ENCODE results near the gene PHLPP1. TPM values are rescaled to one million over a fixed set of nuclear protein-coding genes. Genes with fewer than 3 reads are reported as not detected.

Gene PHLPP1
- total and polyA plus RNA-seq, 2 donors from 2014 or later, result 2.9 to 13.0 TPM

DNA sequence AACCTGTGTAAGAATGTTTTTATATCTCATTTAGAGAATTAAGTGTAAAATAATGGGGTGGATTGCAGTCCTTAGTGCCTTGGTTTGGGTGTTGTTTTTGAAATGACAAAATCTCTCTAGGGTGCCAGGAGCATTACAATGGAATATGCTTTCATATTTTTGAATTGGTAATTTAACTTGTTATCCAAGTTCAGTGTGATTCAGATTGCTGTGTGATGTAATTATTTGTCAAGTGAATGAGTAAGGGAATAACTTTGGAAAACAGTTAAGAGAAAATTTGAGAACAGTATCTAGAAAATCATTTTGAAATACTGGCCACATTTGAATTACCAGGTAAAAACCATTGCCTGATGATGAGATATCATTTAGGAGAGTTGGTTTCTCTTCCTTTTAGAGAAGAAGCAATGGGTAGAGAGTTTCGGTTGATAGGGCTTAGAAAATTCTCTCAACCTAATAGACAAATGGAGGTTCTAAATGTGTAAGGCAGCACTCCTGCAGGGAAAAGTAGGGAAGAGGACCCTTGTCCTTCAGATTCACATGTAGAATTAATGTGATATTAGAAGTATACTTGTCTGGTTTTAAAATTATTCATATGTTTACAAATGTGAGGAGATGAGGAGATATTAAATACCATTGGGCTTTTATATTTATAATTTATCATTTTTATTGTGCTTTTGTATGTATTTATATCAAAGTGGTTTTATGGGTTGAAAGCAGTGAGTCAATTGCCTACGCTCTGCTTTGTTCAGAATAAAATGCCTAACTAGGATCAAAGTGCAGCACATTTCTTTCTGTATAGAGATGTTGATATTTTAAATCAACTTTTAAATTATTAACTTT is 124.8 kb downstream of the PHLPP1 start:
- H3K9me3 ChIP-seq (ENCODE audit: control insufficient read depth in 2 of 3, insufficient read depth in 1 of 3, low read length in 3 of 3), result no peaks in the 10 kb centered on the region
- peak; percentile 68 for FAIRE-seq

DNA sequence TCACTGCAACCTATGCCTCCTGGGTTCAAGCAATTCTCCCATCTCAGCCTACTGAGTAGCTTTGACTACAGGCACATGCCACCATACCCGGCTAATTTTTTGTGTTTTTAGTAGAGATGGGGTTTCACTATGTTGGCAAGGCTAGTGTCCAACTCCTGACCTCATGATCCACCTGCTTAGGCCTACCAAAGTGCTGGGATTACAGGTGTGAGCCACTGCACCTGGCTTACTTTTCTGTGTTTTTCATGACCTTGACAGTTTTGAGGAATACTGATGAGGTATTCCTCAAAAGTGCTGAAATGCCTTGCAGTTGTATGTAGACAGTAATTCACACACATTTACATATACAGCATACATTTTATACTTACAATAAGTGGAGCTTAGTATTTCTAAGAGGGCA is 126.1 kb downstream of the PHLPP1 start:
- intact Hi-C loops (cut with DNase I), result no loop called here
- TF ChIP-seq, protein P1, sequence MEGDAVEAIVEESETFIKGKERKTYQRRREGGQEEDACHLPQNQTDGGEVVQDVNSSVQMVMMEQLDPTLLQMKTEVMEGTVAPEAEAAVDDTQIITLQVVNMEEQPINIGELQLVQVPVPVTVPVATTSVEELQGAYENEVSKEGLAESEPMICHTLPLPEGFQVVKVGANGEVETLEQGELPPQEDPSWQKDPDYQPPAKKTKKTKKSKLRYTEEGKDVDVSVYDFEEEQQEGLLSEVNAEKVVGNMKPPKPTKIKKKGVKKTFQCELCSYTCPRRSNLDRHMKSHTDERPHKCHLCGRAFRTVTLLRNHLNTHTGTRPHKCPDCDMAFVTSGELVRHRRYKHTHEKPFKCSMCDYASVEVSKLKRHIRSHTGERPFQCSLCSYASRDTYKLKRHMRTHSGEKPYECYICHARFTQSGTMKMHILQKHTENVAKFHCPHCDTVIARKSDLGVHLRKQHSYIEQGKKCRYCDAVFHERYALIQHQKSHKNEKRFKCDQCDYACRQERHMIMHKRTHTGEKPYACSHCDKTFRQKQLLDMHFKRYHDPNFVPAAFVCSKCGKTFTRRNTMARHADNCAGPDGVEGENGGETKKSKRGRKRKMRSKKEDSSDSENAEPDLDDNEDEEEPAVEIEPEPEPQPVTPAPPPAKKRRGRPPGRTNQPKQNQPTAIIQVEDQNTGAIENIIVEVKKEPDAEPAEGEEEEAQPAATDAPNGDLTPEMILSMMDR (IDR thresholded peaks at IDR 0.05; ENCODE audit: borderline replicate concordance, extremely low read depth, insufficient read depth), result no peak
- FAIRE-seq, result no peak
- Histone ChIP-seq H3K4me3 (ENCODE audit: low read length in 3 of 3) (no peak overlapping the region), H3K36me3 (ENCODE audit: control insufficient read depth in 2 of 3, insufficient read depth in 3 of 3, low read length in 3 of 3) (no peaks in the 10 kb centered on the region), H3K4me1 (ENCODE audit: control insufficient read depth in 2 of 3, insufficient read depth in 2 of 3, low read depth in 1 of 3, low read length in 3 of 3) (peaks cover 0 to 2% (median 0%) of the 10 kb centered on the region in 3 donors), H3K27me3 (ENCODE audit: control insufficient read depth, insufficient read depth, low read length) (no peaks in the 10 kb centered on the region), H3K9ac (ENCODE audit: low read length in 3 of 3) (no peak overlapping the region), H3K9me3 (ENCODE audit: control insufficient read depth in 2 of 3, insufficient read depth in 1 of 3, low read length in 3 of 3) (no peaks in the 10 kb centered on the region), H3K27ac (ENCODE audit: low read depth in 2 of 2, low read length in 2 of 2) (no peak overlapping the region)
- no peak for DNase-seq

More for the DNA sequence above, 124.8 kb downstream of the PHLPP1 start:
- H3K4me1 ChIP-seq (ENCODE audit: control insufficient read depth in 2 of 3, insufficient read depth in 2 of 3, low read depth in 1 of 3, low read length in 3 of 3), result peaks cover 0 to 2% (median 0%) of the 10 kb centered on the region in 3 donors
- TF ChIP-seq, protein P1 (IDR thresholded peaks at IDR 0.05; ENCODE audit: borderline replicate concordance, extremely low read depth, insufficient read depth), result no peak
- H3K4me3 ChIP-seq (ENCODE audit: low read length in 3 of 3), result no peak overlapping the region
- H3K36me3 ChIP-seq (ENCODE audit: control insufficient read depth in 2 of 3, insufficient read depth in 3 of 3, low read length in 3 of 3), result no peaks in the 10 kb centered on the region
- H3K9ac ChIP-seq (ENCODE audit: low read length in 3 of 3), result no peak overlapping the region
- intact Hi-C loops (cut with DNase I), result no loop called here
- no peaks in the 10 kb centered on the region for H3K27me3 ChIP-seq (ENCODE audit: control insufficient read depth, insufficient read depth, low read length)
- no peak for DNase-seq
- H3K27ac ChIP-seq (ENCODE audit: low read depth in 2 of 2, low read length in 2 of 2), result no peak overlapping the region

DNA sequence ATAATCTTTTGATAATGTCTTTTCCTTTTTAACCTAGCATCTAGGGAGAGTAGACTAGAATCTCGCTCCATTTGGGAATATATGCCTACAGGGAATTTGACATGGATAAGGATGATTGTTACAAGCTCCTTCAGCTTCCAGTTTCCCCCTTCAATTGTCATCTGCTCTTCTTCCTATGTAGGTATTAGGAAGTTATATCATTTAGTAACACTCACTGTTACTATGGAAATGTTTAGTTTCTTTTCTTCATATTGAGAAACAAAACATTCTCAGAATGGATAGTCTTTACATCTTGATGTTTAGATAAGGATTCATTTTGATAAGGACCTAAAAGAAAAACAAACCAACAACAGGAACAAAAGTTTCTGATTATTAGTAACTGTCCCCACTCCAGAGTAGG is 127.6 kb downstream of the PHLPP1 start:
- Histone ChIP-seq H3K4me1 (ENCODE audit: control insufficient read depth in 2 of 3, insufficient read depth in 2 of 3, low read depth in 1 of 3, low read length in 3 of 3) (peaks cover 0 to 2% (median 0%) of the 10 kb centered on the region in 3 donors), H3K36me3 (ENCODE audit: control insufficient read depth in 2 of 3, insufficient read depth in 3 of 3, low read length in 3 of 3) (no peaks in the 10 kb centered on the region), H3K27ac (ENCODE audit: low read depth in 2 of 2, low read length in 2 of 2) (no peak overlapping the region), H3K9ac (ENCODE audit: low read length in 3 of 3) (no peak overlapping the region), H3K27me3 (ENCODE audit: control insufficient read depth, insufficient read depth, low read length) (no peaks in the 10 kb centered on the region), H3K9me3 (ENCODE audit: control insufficient read depth in 2 of 3, insufficient read depth in 1 of 3, low read length in 3 of 3) (no peaks in the 10 kb centered on the region), H3K4me3 (ENCODE audit: low read length in 3 of 3) (no peak overlapping the region)
- TF ChIP-seq, protein P1 (IDR thresholded peaks at IDR 0.05; ENCODE audit: borderline replicate concordance, extremely low read depth, insufficient read depth), result no peak
- intact Hi-C loops (cut with DNase I), result no loop called here
- DNase-seq (no peak), FAIRE-seq (peak; percentile 60)

Data from kidney (tissue), 14 donors.